IPS-11a (cell line): ENCODE data around the gene IQCE.

Experiments used
- H3K4me3 ChIP-seq: one replicate; pipeline ENCODE4 v1.5.1; 2013; ENCODE audit warnings: low read depth, low read length, control low read depth

The IQCE gene

GRCh38 chr7:2660359-2661095 is 101.7 kb downstream of the IQCE start:
- no peak overlapping the region for H3K4me3 ChIP-seq

GRCh38 chr7:2661096-2661449 is 102.3 kb downstream of the IQCE start:
- no peak overlapping the region for H3K4me3 ChIP-seq

- H3K4me3 ChIP-seq: no peak overlapping the region
Measured at GRCh38 chr7:2661602-2662272, 103.0 kb downstream of the IQCE start.

GRCh38 chr7:2662273-2663120 is 103.7 kb downstream of the IQCE start:
- H3K4me3 ChIP-seq: no peak overlapping the region

- no peak overlapping the region for H3K4me3 ChIP-seq
Measured at GRCh38 chr7:2663121-2663886, 104.5 kb downstream of the IQCE start.

GRCh38 chr7:2663960-2664359 is 105.2 kb downstream of the IQCE start:
- H3K4me3 ChIP-seq: no peak overlapping the region
